IPS-11a (cell line): ENCODE results near the gene LURAP1L.

ENCODE experiments used
- H3K4me3 ChIP-seq: one replicate; pipeline ENCODE4 v1.5.1; 2013; ENCODE audit warnings: low read depth, low read length, control low read depth

LURAP1L gene

GRCh38 chr9:12774861-12775678 lies at the start of gene LURAP1L:
TSS of gene LURAP1L (plus strand) at chr9:12775020. CDS start at chr9:12775716, 696 bp downstream.
- peak within 1 kb of the TSS; percentile 76 for H3K4me3 ChIP-seq

- no peak overlapping the region for H3K4me3 ChIP-seq
Observed at GRCh38 chr9:12726795-12727194, 48.0 kb upstream of the LURAP1L start.

GRCh38 chr9:12730198-12730597 lies 44.6 kb upstream of the LURAP1L start:
- H3K4me3 ChIP-seq = no peak overlapping the region

- no peak overlapping the region for H3K4me3 ChIP-seq
Observed at GRCh38 chr9:12730927-12731326, 43.9 kb upstream of the LURAP1L start.

- H3K4me3 ChIP-seq = no peak overlapping the region
Observed at GRCh38 chr9:12732971-12733370, 41.8 kb upstream of the LURAP1L start.

- no peak overlapping the region for H3K4me3 ChIP-seq
Observed at GRCh38 chr9:12735665-12736064, 39.2 kb upstream of the LURAP1L start.

- H3K4me3 ChIP-seq = no peak overlapping the region
Observed at GRCh38 chr9:12737871-12738270, 36.9 kb upstream of the LURAP1L start.

- H3K4me3 ChIP-seq = no peak overlapping the region
Observed at GRCh38 chr9:12739014-12739652, 35.7 kb upstream of the LURAP1L start.

- H3K4me3 ChIP-seq = no peak overlapping the region
Observed at GRCh38 chr9:12740845-12741244, 34.0 kb upstream of the LURAP1L start.

- no peak overlapping the region for H3K4me3 ChIP-seq
Observed at GRCh38 chr9:12748016-12748415, 26.8 kb upstream of the LURAP1L start.

- no peak overlapping the region for H3K4me3 ChIP-seq
Observed at GRCh38 chr9:12748954-12749353, 25.9 kb upstream of the LURAP1L start.

GRCh38 chr9:12753931-12754330 lies 20.9 kb upstream of the LURAP1L start:
- no peak overlapping the region for H3K4me3 ChIP-seq

GRCh38 chr9:12759761-12760160 lies 15.1 kb upstream of the LURAP1L start:
- no peak overlapping the region for H3K4me3 ChIP-seq

GRCh38 chr9:12760758-12761157 lies 14.1 kb upstream of the LURAP1L start:
- H3K4me3 ChIP-seq = no peak overlapping the region

GRCh38 chr9:12764150-12764549 lies 10.7 kb upstream of the LURAP1L start:
- H3K4me3 ChIP-seq = no peak overlapping the region

- H3K4me3 ChIP-seq = no peak overlapping the region
Observed at GRCh38 chr9:12765088-12765798, 9.6 kb upstream of the LURAP1L start.

- H3K4me3 ChIP-seq = no peak overlapping the region
Observed at GRCh38 chr9:12766357-12766756, 8.5 kb upstream of the LURAP1L start.

- H3K4me3 ChIP-seq = no peak overlapping the region
Observed at GRCh38 chr9:12770261-12770660, 4.6 kb upstream of the LURAP1L start.

GRCh38 chr9:12771891-12772290 lies 2.9 kb upstream of the LURAP1L start:
- no peak overlapping the region for H3K4me3 ChIP-seq

- no peak overlapping the region for H3K4me3 ChIP-seq
Observed at GRCh38 chr9:12773562-12773961, 1.3 kb upstream of the LURAP1L start.

GRCh38 chr9:12775679-12776512 lies 1.1 kb downstream of the LURAP1L start:
- peak overlapping the region; percentile 76 for H3K4me3 ChIP-seq
